EH (cell line): ENCODE measurements around the gene QRSL1.
"Not testable (repeated sequence)": the region's sequence is repeated elsewhere in the genome, so short reads cannot be mapped to it uniquely, and the experiment has no call there.

Experiments
- DNase-seq: peaks from one replicate; pipeline ENCODE4 v3.0.0-alpha.2; 2015; ENCODE audit warnings: low read depth

The QRSL1 gene

GRCh38 chr6:106623039-106623438 lies 6.3 kb upstream of the QRSL1 start:
- no peak for DNase-seq

GRCh38 chr6:106626485-106626884 lies 2.9 kb upstream of the QRSL1 start:
- DNase-seq, result no peak

GRCh38 chr6:106627760-106628159 lies 1.6 kb upstream of the QRSL1 start:
- DNase-seq, result not testable (repeated sequence)

- no peak for DNase-seq
These were observed 698 bp upstream of the QRSL1 start for GRCh38 chr6:106628658-106629102.

- DNase-seq, result no peak
These were observed 433 bp downstream of the QRSL1 start for GRCh38 chr6:106629859-106630163.

GRCh38 chr6:106630366-106630765 lies 988 bp downstream of the QRSL1 start:
- no peak for DNase-seq

- DNase-seq, result peak; percentile 52
These were observed 2.0 kb downstream of the QRSL1 start for GRCh38 chr6:106631346-106631745.

GRCh38 chr6:106634565-106634964 lies 5.2 kb downstream of the QRSL1 start:
- no peak for DNase-seq

GRCh38 chr6:106637051-106637716 lies 7.8 kb downstream of the QRSL1 start:
- no peak for DNase-seq

- no peak for DNase-seq
These were observed 8.5 kb downstream of the QRSL1 start for GRCh38 chr6:106637717-106638341.

- no peak for DNase-seq
These were observed 10.4 kb downstream of the QRSL1 start for GRCh38 chr6:106639812-106640211.

- no peak for DNase-seq
These were observed 13.1 kb downstream of the QRSL1 start for GRCh38 chr6:106642476-106642875.

GRCh38 chr6:106643061-106643460 lies 13.7 kb downstream of the QRSL1 start:
- DNase-seq, result peak; percentile 38

GRCh38 chr6:106648651-106649308 lies 19.4 kb downstream of the QRSL1 start:
- DNase-seq, result no peak

- peak; percentile 4 for DNase-seq
These were observed 29.1 kb downstream of the QRSL1 start for GRCh38 chr6:106658469-106658868.

- no peak for DNase-seq
These were observed 30.5 kb downstream of the QRSL1 start for GRCh38 chr6:106659859-106660258.

GRCh38 chr6:106662458-106662857 lies 33.1 kb downstream of the QRSL1 start:
- no peak for DNase-seq

GRCh38 chr6:106666282-106667021 lies 37.1 kb downstream of the QRSL1 start:
- no peak for DNase-seq

- no peak for DNase-seq
These were observed 37.6 kb downstream of the QRSL1 start for GRCh38 chr6:106667022-106667402.

GRCh38 chr6:106670236-106670635 lies 40.9 kb downstream of the QRSL1 start:
- no peak for DNase-seq

- no peak for DNase-seq
These were observed 42.3 kb downstream of the QRSL1 start for GRCh38 chr6:106671651-106672050.

- no peak for DNase-seq
These were observed 45.3 kb downstream of the QRSL1 start for GRCh38 chr6:106674541-106675229.
